PC-3 (cell line): ENCODE results near the gene FANCD2. TPM values are rescaled to one million over a fixed set of nuclear protein-coding genes. Genes with fewer than 3 reads are reported as not detected.
"Not testable (repeated sequence)": the region's sequence is repeated elsewhere in the genome, so short reads cannot be mapped to it uniquely, and the experiment has no call there.

Experiments
- ATAC-seq: fragments of 200-7000 bp; cut with Tn5 transposase; 2 replicates; pipeline ENCODE4 v1.9.1; 2020; ENCODE audit warnings: mild to moderate bottlenecking, moderate library complexity
- BruUV-seq: library from RNA; stranded (reverse); fragments of 400-500 nt; replicated peaks from 2 replicates; lab custom pipeline; 2021; lab: Mats Ljungman, UMichigan
- CTCF ChIA-PET: fragments of 300-600 bp; sonication (Branson Sonifier 250); formaldehyde crosslinking; loops from one replicate; lab custom pipeline; 2022; ENCODE audit warnings: antibody characterized with exemption; lab: Charles Lee
- POLR2A ChIA-PET: fragments of 300-600 bp; sonication (Branson Sonifier 250); formaldehyde crosslinking; loops from one replicate; lab custom pipeline; 2022; ENCODE audit warnings: antibody characterized with exemption; ENCODE audit not compliant: unreplicated experiment; lab: Charles Lee
- DNase-seq: peaks from one replicate; pipeline ENCODE4 v3.0.0-alpha.2; 2015
- H2AFZ ChIP-seq: fragments of 300-600 bp; sonication (generic); 2 replicates; pipeline ENCODE4 v1.6.0; 2016; ENCODE audit warnings: antibody characterized with exemption, low read length
- H3F3A ChIP-seq: fragments of 300-600 bp; sonication (generic); one replicate; pipeline ENCODE4 v1.6.0; 2017; ENCODE audit warnings: antibody characterized with exemption, low read length, control low read depth, mild to moderate bottlenecking; ENCODE audit not compliant: unreplicated experiment
- H3K27ac ChIP-seq: fragments of 300-600 bp; sonication (generic); 2 replicates; pipeline ENCODE4 v1.5.1; 2016; ENCODE audit warnings: mild to moderate bottlenecking, low read length
- H3K27me3 ChIP-seq: fragments of 300-600 bp; sonication (generic); 2 replicates; pipeline ENCODE4 v1.6.1; 2016; ENCODE audit warnings: low read length, mixed read lengths
- H3K36me3 ChIP-seq: fragments of 300-600 bp; sonication (generic); 2 replicates; pipeline ENCODE4 v1.6.1; 2016; ENCODE audit warnings: low read depth, mixed run types, low read length, mixed read lengths
- H3K4me1 ChIP-seq: fragments of 300-600 bp; sonication (generic); 2 replicates; pipeline ENCODE4 v1.5.1; 2016; ENCODE audit warnings: low read length; ENCODE audit not compliant: insufficient read depth
- H3K4me2 ChIP-seq: fragments of 300-600 bp; sonication (generic); 2 replicates; pipeline ENCODE4 v1.6.0; 2016; ENCODE audit warnings: low read length
- H3K4me3 ChIP-seq: fragments of 300-600 bp; sonication (generic); 2 replicates; pipeline ENCODE4 v1.5.1; 2016; ENCODE audit warnings: mild to moderate bottlenecking, low read length, mixed read lengths
- H3K79me2 ChIP-seq: fragments of 300-600 bp; sonication (generic); 2 replicates; pipeline ENCODE4 v1.6.1; 2017; ENCODE audit warnings: low read length, mixed read lengths
- H3K9ac ChIP-seq: fragments of 300-600 bp; sonication (generic); 2 replicates; pipeline ENCODE4 v1.6.0; 2016; ENCODE audit warnings: mild to moderate bottlenecking, low read length
- H3K9me2 ChIP-seq: fragments of 300-600 bp; sonication (generic); replicated peaks from 2 replicates; pipeline ENCODE4 v1.6.1; 2016; ENCODE audit warnings: mixed run types, low read length, mixed read lengths
- H3K9me3 ChIP-seq: fragments of 300-600 bp; sonication (generic); 2 replicates; pipeline ENCODE4 v1.6.1; 2016; ENCODE audit warnings: low read length, mixed read lengths
- H4K20me1 ChIP-seq: fragments of 300-600 bp; sonication (generic); 2 replicates; pipeline ENCODE4 v1.6.1; 2016; ENCODE audit warnings: low read length, mixed read lengths
- CTCF ChIP-seq: fragments of 300-600 bp; sonication (generic); conservative IDR thresholded peaks from 2 replicates; pipeline ENCODE4 v1.5.1; 2017; ENCODE audit warnings: antibody characterized with exemption, low read depth, mild to moderate bottlenecking, low read length
- EZH2 ChIP-seq: fragments of 300-600 bp; sonication (generic); IDR thresholded peaks from one replicate; pipeline ENCODE4 v1.6.1; 2017; ENCODE audit warnings: antibody characterized with exemption, mild to moderate bottlenecking, low read length; ENCODE audit not compliant: unreplicated experiment
- EZH2phosphoT487 ChIP-seq: fragments of 300-600 bp; sonication (generic); IDR thresholded peaks from 2 replicates; pipeline ENCODE4 v1.6.1; 2018; ENCODE audit warnings: mild to moderate bottlenecking, antibody characterized with exemption, low read length, borderline replicate concordance
- intact Hi-C: fragments of 100-400 bp; cut with micrococcal nuclease; formaldehyde crosslinking; loops from 2 replicates; pipeline ENCODE4 v1.9.0; 2023
- total RNA-seq: library from RNA; depleted of rRNA; stranded (reverse); fragments of >200 nt; gene quantifications from 2 replicates; pipeline ENCODE4 v1.2.3, GENCODE V29; 2014

FANCD2 gene
- total RNA-seq, 1 experiment from 2014 or later = 67.9 TPM

- Histone ChIP-seq H3F3A (no peaks in the 10 kb centered on the region), H3K27me3 (no peaks in the 10 kb centered on the region), H3K36me3 (peaks cover 26% of the 10 kb centered on the region), H3K9me3 (no peaks in the 10 kb centered on the region), H3K9me2 (no peaks in the 10 kb centered on the region), H2AFZ (no peak overlapping the region), H3K4me1 (peaks cover 4% of the 10 kb centered on the region; the same call in 1 of the 2 replicates), H3K9ac (no peak overlapping the region), H4K20me1 (peaks cover 13% of the 10 kb centered on the region; the same call in 1 of the 2 replicates), H3K4me2 (no peak overlapping the region), H3K4me3 (no peak overlapping the region), H3K27ac (no peak overlapping the region), H3K79me2 (peaks cover 74% of the 10 kb centered on the region)
- CTCF ChIA-PET = no interaction called here
- DNase-seq = no peak
- intact Hi-C loops = no loop called here
- no peak for ATAC-seq
- TF ChIP-seq EZH2 (no peak), EZH2phosphoT487 (no peak), CTCF (no peak)
- POLR2A ChIA-PET = no interaction called here
- no TSS peak for BruUV-seq
These were observed 96.5 kb downstream of the FANCD2 start for GRCh38 chr3:10122724-10123123.

- H3K9me2 ChIP-seq, H3K9ac ChIP-seq, POLR2A ChIA-PET, H3K4me2 ChIP-seq, H3K4me1 ChIP-seq, H3K4me3 ChIP-seq, H4K20me1 ChIP-seq, ATAC-seq, H3K79me2 ChIP-seq, CTCF ChIA-PET, H3K27ac ChIP-seq, H3K36me3 ChIP-seq, H2AFZ ChIP-seq, H3F3A ChIP-seq, DNase-seq, H3K27me3 ChIP-seq, BruUV-seq, intact Hi-C loops, H3K9me3 ChIP-seq: not testable (repeated sequence)
These were observed 109.6 kb downstream of the FANCD2 start for GRCh38 chr3:10135872-10136271.

GRCh38 chr3:10136426-10137005, 110.3 kb downstream of the FANCD2 start:
- 0 out of 2 replicates have a peak, but pooled peaks cover 4% of the 10 kb centered on the region for H3K4me1 ChIP-seq
- no peaks in the 10 kb centered on the region for H3K79me2 ChIP-seq
- no peak for TF ChIP-seq EZH2
- H3F3A ChIP-seq = no peaks in the 10 kb centered on the region
- H4K20me1 ChIP-seq = no peaks in the 10 kb centered on the region
- H3K27me3 ChIP-seq = no peaks in the 10 kb centered on the region
- DNase-seq (no peak), ATAC-seq (no peak)
- H3K4me3 ChIP-seq = no peak overlapping the region
- no peak overlapping the region for H3K9ac ChIP-seq
- H3K9me2 ChIP-seq = no peaks in the 10 kb centered on the region
- no peaks in the 10 kb centered on the region for H3K9me3 ChIP-seq
- no TSS peak for BruUV-seq
- no peak overlapping the region for H2AFZ ChIP-seq
- H3K36me3 ChIP-seq = no peaks in the 10 kb centered on the region
- CTCF ChIA-PET = no interaction called here
- H3K27ac ChIP-seq = no peak overlapping the region
- intact Hi-C loops = no loop called here
- no peak overlapping the region for H3K4me2 ChIP-seq
- POLR2A ChIA-PET = no interaction called here

GRCh38 chr3:10137178-10137577, 110.9 kb downstream of the FANCD2 start:
- no peak overlapping the region for H2AFZ ChIP-seq
- H3K27me3 ChIP-seq = no peaks in the 10 kb centered on the region
- intact Hi-C loops = no loop called here
- ATAC-seq (no peak), DNase-seq (peak; percentile 15)
- BruUV-seq = no TSS peak
- no peak overlapping the region for H3K9ac ChIP-seq
- no peak overlapping the region for H3K27ac ChIP-seq
- TF ChIP-seq CTCF = no peak
- TF ChIP-seq EZH2phosphoT487 = no peak
- no peak for TF ChIP-seq EZH2
- H3K4me2 ChIP-seq = no peak overlapping the region
- ChIA-PET POLR2A (no interaction called here), CTCF (no interaction called here)
- no peaks in the 10 kb centered on the region for H3K36me3 ChIP-seq
- H4K20me1 ChIP-seq = no peaks in the 10 kb centered on the region
- no peaks in the 10 kb centered on the region for H3K9me2 ChIP-seq
- H3K79me2 ChIP-seq = peaks cover 4% of the 10 kb centered on the region
- no peaks in the 10 kb centered on the region for H3K9me3 ChIP-seq
- H3F3A ChIP-seq = no peaks in the 10 kb centered on the region
- H3K4me3 ChIP-seq = no peak overlapping the region
- H3K4me1 ChIP-seq = 0 out of 2 replicates have a peak, but pooled peaks cover 4% of the 10 kb centered on the region
